HepG2 (cell line): ENCODE results near the gene RNF38. TPM values are rescaled to one million over a fixed set of nuclear protein-coding genes. Genes with fewer than 3 reads are reported as not detected.

ENCODE experiments used
- ATAC-seq: fragments of 200-7000 bp; cut with Tn5 transposase; 3 replicates; pipeline ENCODE4 v1.9.1; 2020; ENCODE audit warnings: mild to moderate bottlenecking, moderate library complexity
- BruUV-seq: library from RNA; stranded (reverse); fragments of 400-500 nt; replicated peaks from 2 replicates; lab custom pipeline; 2021; lab: Mats Ljungman, UMichigan
- CTCF ChIA-PET: fragments of 300-600 bp; formaldehyde crosslinking; extraction: SDS; loops from one replicate; lab custom pipeline; 2021; ENCODE audit warnings: low total read pairs, inconsistent platforms, low intra/inter-chr PET ratio; lab: Yijun Ruan, JAX
- POLR2A ChIA-PET: fragments of 350-600 bp; sonication (Branson Sonifier 250); formaldehyde crosslinking; loops from one replicate; lab custom pipeline; 2020; ENCODE audit warnings: antibody characterized with exemption, inconsistent platforms; lab: Yijun Ruan, JAX
- DNase-seq: peaks from one replicate; pipeline ENCODE4 v3.0.0-alpha.2; 2015; ENCODE audit warnings: low spot score
- FAIRE-seq: peaks from 3 replicates; lab custom pipeline; 2011; peaks lifted over from hg19 to GRCh38; lab: Jason Lieb, UNC
- H2AFZ ChIP-seq: one replicate; pipeline ENCODE4 v1.6.1; 2011; ENCODE audit warnings: low read length, inconsistent platforms
- H3K27ac ChIP-seq: fragments of 300-600 bp; 3 replicates; pipeline ENCODE4 v1.8.0; 2011; ENCODE audit warnings: mixed run types, mild to moderate bottlenecking, mixed read lengths, low read length, inconsistent platforms; ENCODE audit not compliant: insufficient read depth; ENCODE audit errors: extremely low read length
- H3K27me3 ChIP-seq, 2 experiments: fragments of 200-600 bp in 1 of 2; 2 replicates in 1 of 2; 3 replicates in 1 of 2; pipeline versions ENCODE4 v1.6.0 to v1.8.0; 2011; ENCODE audit warnings: low read length in 2 of 2, mild to moderate bottlenecking in 2 of 2, moderate library complexity in 2 of 2, inconsistent platforms in 1 of 2; ENCODE audit not compliant: insufficient read depth in 2 of 2, control insufficient read depth in 1 of 2
- H3K36me3 ChIP-seq, 2 experiments: fragments of 200-600 bp in 1 of 2; replicated peaks in 1 of 2; 2 replicates in 1 of 2; 3 replicates in 1 of 2; pipeline versions ENCODE4 v1.5.1 to v1.8.0; 2011; ENCODE audit warnings: low read length in 2 of 2, inconsistent platforms in 1 of 2; ENCODE audit not compliant: insufficient read depth in 2 of 2, control insufficient read depth in 1 of 2
- H3K4me1 ChIP-seq: 2 replicates; pipeline ENCODE4 v1.5.1; 2012; ENCODE audit warnings: low read length, inconsistent platforms; ENCODE audit not compliant: insufficient read depth
- H3K4me2 ChIP-seq: 2 replicates; pipeline ENCODE4 v1.6.0; 2011; ENCODE audit warnings: low read depth, low read length, inconsistent platforms
- H3K4me3 ChIP-seq, 3 experiments: fragments of 200-600 bp in 1 of 3; sonication (generic), shearing (Covaris generic) in 1 of 3; replicated peaks in 1 of 3; 2 replicates each; pipeline ENCODE4 v1.5.1; 2011 to 2016; ENCODE audit warnings: low read length in 3 of 3, inconsistent platforms in 2 of 3, low read depth in 2 of 3, mild to moderate bottlenecking in 2 of 3, control low read depth in 1 of 3, mixed read lengths in 1 of 3; ENCODE audit not compliant: insufficient read depth in 1 of 3
- H3K79me2 ChIP-seq: one replicate; pipeline ENCODE4 v1.6.1; 2011; ENCODE audit warnings: low read length, inconsistent platforms; ENCODE audit not compliant: insufficient read depth
- H3K9ac ChIP-seq: 2 replicates; pipeline ENCODE4 v1.6.0; 2011; ENCODE audit warnings: mild to moderate bottlenecking, low read depth, low read length, inconsistent platforms; ENCODE audit not compliant: insufficient read depth
- H3K9me3 ChIP-seq: 2 replicates; pipeline ENCODE4 v1.5.1; 2012; ENCODE audit warnings: mild to moderate bottlenecking, low read length
- H4K20me1 ChIP-seq: 2 replicates; pipeline ENCODE4 v1.6.0; 2011; ENCODE audit warnings: inconsistent platforms, mild to moderate bottlenecking, low read length, moderate library complexity; ENCODE audit not compliant: insufficient read depth
- ASH2L ChIP-seq: fragments of 300-600, 200-600 bp; sonication (generic); IDR thresholded peaks from 2 replicates; pipeline ENCODE4 v1.7.0; 2017; ENCODE audit warnings: low read depth, mild to moderate bottlenecking, moderate library complexity, mixed read lengths, low read length; ENCODE audit not compliant: insufficient read length
- CEBPG ChIP-seq: IDR thresholded peaks from 2 replicates; pipeline ENCODE4 v1.6.1; 2016
- ELF3 ChIP-seq: IDR thresholded peaks from 2 replicates; pipeline ENCODE4 v1.6.1; 2016; ENCODE audit warnings: missing genetic modification reagents, missing compliant biosample characterization
- FOXK1 ChIP-seq: sonication (generic); formaldehyde crosslinking; IDR thresholded peaks from 2 replicates; pipeline ENCODE4 v1.4.0; 2020; ENCODE audit warnings: low read depth, missing genetic modification reagents, borderline replicate concordance
- GABPA ChIP-seq, 2 experiments: IDR thresholded peaks; 2 replicates each; pipeline ENCODE4 v1.6.1; 2011 to 2016; ENCODE audit warnings: low read depth in 2 of 2, low read length in 1 of 2, missing biosample characterization in 1 of 2, missing genetic modification characterization in 1 of 2
- MATR3 ChIP-seq: sonication (generic); formaldehyde crosslinking; IDR thresholded peaks from 2 replicates; pipeline ENCODE4 v1.4.0; 2020; ENCODE audit warnings: missing genetic modification reagents
- ZNF367 ChIP-seq: sonication (generic); formaldehyde crosslinking; IDR thresholded peaks from 2 replicates; pipeline ENCODE4 v1.4.0; 2020; ENCODE audit warnings: missing genetic modification reagents, borderline replicate concordance
- ZNF670 ChIP-seq: sonication (generic); formaldehyde crosslinking; IDR thresholded peaks from 2 replicates; pipeline ENCODE4 v1.8.0; 2022; ENCODE audit warnings: mild to moderate bottlenecking, missing genetic modification reagents, borderline replicate concordance
- WGBS: methylation state at CpG from one replicate; pipeline ENCODE4 v1.1.6; 2017; ENCODE audit warnings: low lambda C conversion rate; 5-methylcytosine and 5-hydroxymethylcytosine counted together
- in situ Hi-C: cut with HindIII; loops from 2 replicates; pipeline ENCODE4 v1.10.0; 2017; ENCODE audit warnings: low pct_unique_long_range_greater_than_20kb; ENCODE audit not compliant: extremely low pct_ligation_motif_present
- intact Hi-C: fragments of 100-400 bp; cut with micrococcal nuclease; formaldehyde crosslinking; loops from one replicate; pipeline ENCODE4 v1.10.0; 2022; ENCODE audit not compliant: unreplicated experiment
- polyA plus RNA-seq, 8 experiments: library from polyadenylated mRNA; depleted of rRNA in 3 of 8; stranded (reverse) in 7 of 8; unstranded in 1 of 8; fragments of >200 nt; fragmentation: Illumina TruSeq in 4 of 8; extraction: Trizol in 4 of 8; gene quantifications; 2 replicates each; pipeline versions ENCODE4 v1.2.1 to v1.2.3, GENCODE V29; 2011 to 2016; ENCODE audit warnings: low read depth in 4 of 8, missing spikeins in 1 of 8, mixed read lengths in 1 of 8; ENCODE audit not compliant: insufficient read depth in 1 of 8
- total RNA-seq, 5 experiments: library from RNA; depleted of rRNA; stranded (reverse); fragments of >200 nt; fragmentation: Illumina TruSeq; extraction: Trizol; gene quantifications; 2 replicates each; pipeline ENCODE4 v1.2.3, GENCODE V29; 2016; ENCODE audit warnings: low read depth in 1 of 5
- TF ChIP-seq, protein P1 (sequence below): sonication (generic); formaldehyde crosslinking; IDR thresholded peaks from 2 replicates; pipeline ENCODE4 v1.5.0; 2020; ENCODE audit warnings: missing genetic modification reagents, mild to moderate bottlenecking, borderline replicate concordance
- TF ChIP-seq, protein P2 (sequence below): sonication (generic); formaldehyde crosslinking; IDR thresholded peaks from 2 replicates; pipeline ENCODE4 v1.4.0; 2020; ENCODE audit warnings: missing genetic modification reagents, borderline replicate concordance
- TF ChIP-seq, protein P3 (sequence below): sonication (generic); formaldehyde crosslinking; conservative IDR thresholded peaks from 2 replicates; pipeline ENCODE4 v1.8.0; 2022; ENCODE audit warnings: low read depth, missing genetic modification reagents
- TF ChIP-seq, protein P4 (sequence below): sonication (generic); formaldehyde crosslinking; IDR thresholded peaks from 2 replicates; pipeline ENCODE4 v1.5.1; 2020; ENCODE audit warnings: missing genetic modification reagents, mild to moderate bottlenecking, borderline replicate concordance
- TF ChIP-seq, protein P5 (sequence below): sonication (generic); formaldehyde crosslinking; IDR thresholded peaks from 2 replicates; pipeline ENCODE4 v1.5.1; 2020; ENCODE audit warnings: mild to moderate bottlenecking, moderate library complexity, missing genetic modification reagents

RNF38 gene
- total and polyA plus RNA-seq, 2 of the 13 experiments (the other 11 are each of a cell fraction or from before 2014, with no cell fraction given), result 9.1 to 32.1 TPM

DNA sequence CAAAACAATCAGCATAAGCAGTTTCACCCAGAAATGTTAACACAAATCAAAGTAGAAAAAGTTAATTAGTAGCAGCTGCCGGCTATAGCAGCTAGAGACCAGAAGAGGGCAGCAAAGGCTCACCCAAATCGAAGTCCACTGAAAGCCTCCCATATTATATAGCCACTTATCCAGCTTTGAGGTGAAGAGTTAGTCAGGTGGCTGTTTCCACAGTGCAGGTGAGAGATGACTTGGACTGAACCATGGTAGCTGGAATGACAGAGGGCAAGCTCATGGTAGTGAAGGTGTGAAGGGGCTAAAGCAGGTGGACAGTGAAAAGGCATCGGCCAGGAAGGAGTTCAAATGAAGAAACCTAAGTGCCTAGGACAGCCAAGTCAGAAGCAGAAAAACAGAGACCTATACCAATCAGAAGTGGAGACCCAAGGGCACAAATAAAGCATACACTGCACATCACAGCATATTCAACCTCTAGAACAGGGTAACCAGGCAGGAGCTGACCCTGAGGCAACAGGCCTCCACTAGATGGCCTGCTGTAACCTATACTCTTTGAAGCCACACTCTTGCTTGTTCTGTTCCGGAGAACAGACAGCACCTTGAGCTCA lies 7.2 kb upstream of the RNF38 start:
- no peaks in the 10 kb centered on the region for H3K79me2 ChIP-seq
- ChIA-PET CTCF (interaction anchor here (1.1 to 4.3 kb wide), 5 partner anchors 12 to 149 kb away, joined by 3 to 106 read pairs (median 6); no protein-coding TSS in a partner anchor), POLR2A (interaction anchor here (0.5 to 1.9 kb wide), 6 partner anchors 12 to 177 kb away, joined by 3 to 8 read pairs (median 4); no protein-coding TSS in a partner anchor)
- WGBS, result 33% methylated on average over 4 of the region's 4 CpGs
- H3K36me3 ChIP-seq, result no peaks in the 10 kb centered on the region; a peak in 1 of 5 replicates
- FAIRE-seq (peak; percentile 91), ATAC-seq (peak; percentile 99), DNase-seq (peak; percentile 63)
- H3K4me2 ChIP-seq, result no peak overlapping the region
- BruUV-seq, result no TSS peak
- intact Hi-C loops (loop anchor here (1.0 to 10.0 kb wide), 5 partner anchors 14 to 320 kb away; no protein-coding TSS in a partner anchor), in situ Hi-C loops (loop anchor here (5.0 kb wide), 2 partner anchors 40 to 150 kb away; no protein-coding TSS in a partner anchor)
- H3K4me3 ChIP-seq, result no peak overlapping the region
- H3K4me1 ChIP-seq, result peaks cover 24% of the 10 kb centered on the region
- H2AFZ ChIP-seq, result no peak overlapping the region
- peak overlapping the region; percentile 8 for H3K27ac ChIP-seq
- H4K20me1 ChIP-seq, result no peaks in the 10 kb centered on the region; the same call in 1 of the 2 replicates
- H3K9me3 ChIP-seq, result no peaks in the 10 kb centered on the region
- no peak overlapping the region for H3K9ac ChIP-seq
- no peaks in the 10 kb centered on the region for H3K27me3 ChIP-seq
- TF ChIP-seq, protein P1, sequence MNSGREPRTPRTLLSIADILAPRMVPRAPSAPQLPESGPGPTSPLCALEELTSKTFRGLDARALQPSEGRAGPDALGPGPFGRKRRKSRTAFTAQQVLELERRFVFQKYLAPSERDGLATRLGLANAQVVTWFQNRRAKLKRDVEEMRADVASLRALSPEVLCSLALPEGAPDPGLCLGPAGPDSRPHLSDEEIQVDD (CRISPR knock-in tag), result no peak
- TF ChIP-seq MATR3 (CRISPR knock-in tag) (no peak), ELF3 (CRISPR knock-in tag) (0 out of 2 replicates have a peak, but pooled peaks have one; percentile 23), ASH2L (no peak), ZNF367 (CRISPR knock-in tag) (no peak), GABPA (IDR thresholded peaks at IDR 0.05; ENCODE audit: low read depth, low read length) (no peak), GABPA (CRISPR knock-in tag; IDR thresholded peaks at IDR 0.05; ENCODE audit: low read depth) (no peak), CEBPG (CRISPR knock-in tag) (peak; percentile 8; the same call in 1 of the 2 replicates), FOXK1 (CRISPR knock-in tag) (no peak), ZNF670 (CRISPR knock-in tag) (no peak)
- TF ChIP-seq, protein P2, sequence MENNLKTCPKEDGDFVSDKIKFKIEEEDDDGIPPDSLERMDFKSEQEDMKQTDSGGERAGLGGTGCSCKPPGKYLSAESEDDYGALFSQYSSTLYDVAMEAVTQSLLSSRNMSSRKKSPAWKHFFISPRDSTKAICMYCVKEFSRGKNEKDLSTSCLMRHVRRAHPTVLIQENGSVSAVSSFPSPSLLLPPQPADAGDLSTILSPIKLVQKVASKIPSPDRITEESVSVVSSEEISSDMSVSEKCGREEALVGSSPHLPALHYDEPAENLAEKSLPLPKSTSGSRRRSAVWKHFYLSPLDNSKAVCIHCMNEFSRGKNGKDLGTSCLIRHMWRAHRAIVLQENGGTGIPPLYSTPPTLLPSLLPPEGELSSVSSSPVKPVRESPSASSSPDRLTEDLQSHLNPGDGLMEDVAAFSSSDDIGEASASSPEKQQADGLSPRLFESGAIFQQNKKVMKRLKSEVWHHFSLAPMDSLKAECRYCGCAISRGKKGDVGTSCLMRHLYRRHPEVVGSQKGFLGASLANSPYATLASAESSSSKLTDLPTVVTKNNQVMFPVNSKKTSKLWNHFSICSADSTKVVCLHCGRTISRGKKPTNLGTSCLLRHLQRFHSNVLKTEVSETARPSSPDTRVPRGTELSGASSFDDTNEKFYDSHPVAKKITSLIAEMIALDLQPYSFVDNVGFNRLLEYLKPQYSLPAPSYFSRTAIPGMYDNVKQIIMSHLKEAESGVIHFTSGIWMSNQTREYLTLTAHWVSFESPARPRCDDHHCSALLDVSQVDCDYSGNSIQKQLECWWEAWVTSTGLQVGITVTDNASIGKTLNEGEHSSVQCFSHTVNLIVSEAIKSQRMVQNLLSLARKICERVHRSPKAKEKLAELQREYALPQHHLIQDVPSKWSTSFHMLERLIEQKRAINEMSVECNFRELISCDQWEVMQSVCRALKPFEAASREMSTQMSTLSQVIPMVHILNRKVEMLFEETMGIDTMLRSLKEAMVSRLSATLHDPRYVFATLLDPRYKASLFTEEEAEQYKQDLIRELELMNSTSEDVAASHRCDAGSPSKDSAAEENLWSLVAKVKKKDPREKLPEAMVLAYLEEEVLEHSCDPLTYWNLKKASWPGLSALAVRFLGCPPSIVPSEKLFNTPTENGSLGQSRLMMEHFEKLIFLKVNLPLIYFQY (CRISPR knock-in tag), result no peak
- TF ChIP-seq, protein P3, sequence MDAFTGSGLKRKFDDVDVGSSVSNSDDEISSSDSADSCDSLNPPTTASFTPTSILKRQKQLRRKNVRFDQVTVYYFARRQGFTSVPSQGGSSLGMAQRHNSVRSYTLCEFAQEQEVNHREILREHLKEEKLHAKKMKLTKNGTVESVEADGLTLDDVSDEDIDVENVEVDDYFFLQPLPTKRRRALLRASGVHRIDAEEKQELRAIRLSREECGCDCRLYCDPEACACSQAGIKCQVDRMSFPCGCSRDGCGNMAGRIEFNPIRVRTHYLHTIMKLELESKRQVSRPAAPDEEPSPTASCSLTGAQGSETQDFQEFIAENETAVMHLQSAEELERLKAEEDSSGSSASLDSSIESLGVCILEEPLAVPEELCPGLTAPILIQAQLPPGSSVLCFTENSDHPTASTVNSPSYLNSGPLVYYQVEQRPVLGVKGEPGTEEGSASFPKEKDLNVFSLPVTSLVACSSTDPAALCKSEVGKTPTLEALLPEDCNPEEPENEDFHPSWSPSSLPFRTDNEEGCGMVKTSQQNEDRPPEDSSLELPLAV (CRISPR knock-in tag), result no peak
- TF ChIP-seq, protein P4, sequence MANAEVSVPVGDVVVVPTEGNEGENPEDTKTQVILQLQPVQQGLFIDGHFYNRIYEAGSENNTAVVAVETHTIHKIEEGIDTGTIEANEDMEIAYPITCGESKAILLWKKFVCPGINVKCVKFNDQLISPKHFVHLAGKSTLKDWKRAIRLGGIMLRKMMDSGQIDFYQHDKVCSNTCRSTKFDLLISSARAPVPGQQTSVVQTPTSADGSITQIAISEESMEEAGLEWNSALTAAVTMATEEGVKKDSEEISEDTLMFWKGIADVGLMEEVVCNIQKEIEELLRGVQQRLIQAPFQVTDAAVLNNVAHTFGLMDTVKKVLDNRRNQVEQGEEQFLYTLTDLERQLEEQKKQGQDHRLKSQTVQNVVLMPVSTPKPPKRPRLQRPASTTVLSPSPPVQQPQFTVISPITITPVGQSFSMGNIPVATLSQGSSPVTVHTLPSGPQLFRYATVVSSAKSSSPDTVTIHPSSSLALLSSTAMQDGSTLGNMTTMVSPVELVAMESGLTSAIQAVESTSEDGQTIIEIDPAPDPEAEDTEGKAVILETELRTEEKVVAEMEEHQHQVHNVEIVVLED (CRISPR knock-in tag), result no peak
- TF ChIP-seq, protein P5, sequence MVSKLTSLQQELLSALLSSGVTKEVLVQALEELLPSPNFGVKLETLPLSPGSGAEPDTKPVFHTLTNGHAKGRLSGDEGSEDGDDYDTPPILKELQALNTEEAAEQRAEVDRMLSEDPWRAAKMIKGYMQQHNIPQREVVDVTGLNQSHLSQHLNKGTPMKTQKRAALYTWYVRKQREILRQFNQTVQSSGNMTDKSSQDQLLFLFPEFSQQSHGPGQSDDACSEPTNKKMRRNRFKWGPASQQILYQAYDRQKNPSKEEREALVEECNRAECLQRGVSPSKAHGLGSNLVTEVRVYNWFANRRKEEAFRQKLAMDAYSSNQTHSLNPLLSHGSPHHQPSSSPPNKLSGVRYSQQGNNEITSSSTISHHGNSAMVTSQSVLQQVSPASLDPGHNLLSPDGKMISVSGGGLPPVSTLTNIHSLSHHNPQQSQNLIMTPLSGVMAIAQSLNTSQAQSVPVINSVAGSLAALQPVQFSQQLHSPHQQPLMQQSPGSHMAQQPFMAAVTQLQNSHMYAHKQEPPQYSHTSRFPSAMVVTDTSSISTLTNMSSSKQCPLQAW (CRISPR knock-in tag), result peak; percentile 69; the same call in 1 of the 2 replicates
